Heart left ventricle (tissue), 16 donors: Measurements from ENCODE around the gene PPP2R3A. TPM values are rescaled to one million over a fixed set of nuclear protein-coding genes. Genes with fewer than 3 reads are reported as not detected.

Experiments
- ATAC-seq, 4 donors: fragments of 200-7000 bp; cut with Tn5 transposase; one replicate each; pipeline ENCODE4 v1.9.1; 2020 to 2022; ENCODE audit warnings: moderate library complexity in 4 of 4, mild to moderate bottlenecking in 3 of 4, moderate number of reproducible peaks in 1 of 4
- DNase-seq, 5 donors: peaks; one replicate each; pipeline ENCODE4 v3.0.0-alpha.2; 2020
- H3K27ac ChIP-seq, 12 donors: fragments of 200-600 bp; sonication (generic) in 4 of 12; one replicate each; pipeline versions ENCODE4 v1.5.0 to v1.8.0; 2016 to 2022; ENCODE audit warnings: mild to moderate bottlenecking in 2 of 12
- H3K27me3 ChIP-seq, 9 donors: fragments of 200-600 bp; sonication (generic) in 2 of 9; one replicate each; pipeline versions ENCODE4 v1.5.1 to v1.8.0; 2016 to 2022; ENCODE audit warnings: mild to moderate bottlenecking in 3 of 9
- H3K36me3 ChIP-seq, 9 donors: fragments of 200-600 bp; sonication (generic) in 2 of 9; one replicate each; pipeline versions ENCODE4 v1.5.0 to v1.8.0; 2018 to 2022; ENCODE audit warnings: mild to moderate bottlenecking in 2 of 9
- H3K4me1 ChIP-seq, 12 donors: fragments of 200-600 bp; sonication (generic) in 4 of 12; one replicate each; pipeline versions ENCODE4 v1.5.0 to v1.8.0; 2016 to 2022; ENCODE audit warnings: mild to moderate bottlenecking in 3 of 12
- H3K4me3 ChIP-seq, 12 donors: fragments of 200-600 bp; sonication (generic) in 4 of 12; one replicate each; pipeline versions ENCODE4 v1.5.0 to v1.8.0; 2017 to 2022; ENCODE audit warnings: mild to moderate bottlenecking in 9 of 12, moderate library complexity in 4 of 12
- H3K9me3 ChIP-seq, 12 donors: fragments of 200-600 bp; sonication (generic) in 4 of 12; one replicate each; pipeline versions ENCODE4 v1.5.0 to v1.8.0; 2016 to 2022; ENCODE audit warnings: mild to moderate bottlenecking in 1 of 12
- POLR2A ChIP-seq, 2 donors: fragments of 450-650 bp; IDR thresholded peaks; one replicate each; pipeline ENCODE4 v1.6.1; 2017; ENCODE audit warnings: antibody characterized with exemption in 2 of 2, mild to moderate bottlenecking in 2 of 2, moderate library complexity in 2 of 2
- WGBS, 4 donors: extraction: QIAGEN DNeasy Blood & Tissue Kit in 2 of 4; methylation state at CpG; one replicate each; pipeline versions ENCODE4 v1.1.5 to v1.1.7; 2013 to 2018; 5-methylcytosine and 5-hydroxymethylcytosine counted together
- intact Hi-C, 10 donors: fragments of 100-400 bp; cut with DNase I; formaldehyde crosslinking; loops; one replicate each; pipeline versions ENCODE4 v1.11.1 to v1.14.2; 2022
- polyA plus RNA-seq, 2 donors: library from polyadenylated mRNA; stranded (reverse); fragments of 200-250 nt; gene quantifications; one replicate each; pipeline ENCODE4 v1.2.3, GENCODE V29; 2013
- total RNA-seq, 9 donors: library from RNA; depleted of rRNA in 2 of 9; stranded (reverse); fragments of >200 nt in 2 of 9; fragmentation: NEBNext Ultra II Directional in 3 of 9; extraction: Animal tissue kit (Norgen Biotek cat#: 25700) in 3 of 9; gene quantifications; one replicate each; pipeline versions ENCODE4 v1.1.0 to v1.2.4, GENCODE V29; 2016 to 2023
- TF ChIP-seq, protein P1 (sequence below), 12 donors: fragments of 200-600 bp; sonication (generic) in 4 of 12; IDR thresholded peaks; one replicate each; pipeline versions ENCODE4 v1.5.0 to v1.8.0; 2018 to 2022; ENCODE audit warnings: antibody characterized with exemption in 12 of 12, mild to moderate bottlenecking in 5 of 12
- donor health status: ischemic (EF 13 %, LVEDD 7.1; RV severe dilation, severe dysfunction).
- donor health status: healthy with polysubstance abuse.
- donor health status: DM: no; HTN: yes; CAD: no.
- donor health status: DM: no; HTN: no; CAD: no.
- donor health status: ischemic (EF 25% LVEDD 6.9; RV normal size, moderate dysfunction).
- donor health status: ischemic (EF 25% LVEDD 5.7; RV mildly dilated, moderate dysfunction).
- donor health status: healthy.
- donor health status: DM: yes; HTN: yes; CAD: no.
- donor health status: ischemic (EF 35%, LVEDD 5.7; RV mildly dilated, moderate dysfunction).
- donor health status: nonischemic (EF 11% LVEDD 7.7; RV severe dilation, severe dysfunction).
- donor health status: DM: yes; HTN: yes; CAD: no.
- donor health status: PGD.
- donor health status: ischemic (EF 29% LVEDD 5.4; RV normal size, mild dysfunction).
- donor health status: nonischemic (EF 23%, LVEDD 6.1; RV moderate dilation, normal function).

PPP2R3A gene
- total and polyA plus RNA-seq, 11 donors: 10.4 to 136 (median 92.4) TPM

DNA sequence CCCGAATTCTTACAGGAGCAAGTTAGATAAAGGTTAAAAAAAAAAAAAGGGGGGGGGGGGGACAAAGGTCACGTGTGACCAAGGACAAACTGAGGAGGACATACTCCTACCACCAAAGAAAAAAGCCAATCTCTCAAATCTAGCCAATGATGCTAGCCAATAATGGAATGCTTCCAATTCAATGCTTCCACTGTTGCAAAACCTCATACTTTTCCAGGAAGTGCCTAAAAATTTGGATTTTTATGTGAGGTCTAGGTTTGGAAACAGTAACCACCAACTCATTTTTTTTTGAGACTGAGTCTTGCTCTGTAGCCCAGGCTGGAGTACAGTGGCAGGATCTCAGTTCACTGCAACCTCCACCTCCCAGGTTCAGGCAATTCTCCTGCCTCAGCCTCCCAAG lies 219.2 kb downstream of the PPP2R3A start:
- H3K9me3 ChIP-seq: no peaks in the 10 kb centered on the region
- intact Hi-C loops: no loop called here
- TF ChIP-seq, protein P1, sequence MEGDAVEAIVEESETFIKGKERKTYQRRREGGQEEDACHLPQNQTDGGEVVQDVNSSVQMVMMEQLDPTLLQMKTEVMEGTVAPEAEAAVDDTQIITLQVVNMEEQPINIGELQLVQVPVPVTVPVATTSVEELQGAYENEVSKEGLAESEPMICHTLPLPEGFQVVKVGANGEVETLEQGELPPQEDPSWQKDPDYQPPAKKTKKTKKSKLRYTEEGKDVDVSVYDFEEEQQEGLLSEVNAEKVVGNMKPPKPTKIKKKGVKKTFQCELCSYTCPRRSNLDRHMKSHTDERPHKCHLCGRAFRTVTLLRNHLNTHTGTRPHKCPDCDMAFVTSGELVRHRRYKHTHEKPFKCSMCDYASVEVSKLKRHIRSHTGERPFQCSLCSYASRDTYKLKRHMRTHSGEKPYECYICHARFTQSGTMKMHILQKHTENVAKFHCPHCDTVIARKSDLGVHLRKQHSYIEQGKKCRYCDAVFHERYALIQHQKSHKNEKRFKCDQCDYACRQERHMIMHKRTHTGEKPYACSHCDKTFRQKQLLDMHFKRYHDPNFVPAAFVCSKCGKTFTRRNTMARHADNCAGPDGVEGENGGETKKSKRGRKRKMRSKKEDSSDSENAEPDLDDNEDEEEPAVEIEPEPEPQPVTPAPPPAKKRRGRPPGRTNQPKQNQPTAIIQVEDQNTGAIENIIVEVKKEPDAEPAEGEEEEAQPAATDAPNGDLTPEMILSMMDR (IDR thresholded peaks at IDR 0.05): no peak
- TF ChIP-seq POLR2A (IDR thresholded peaks at IDR 0.05): no peak
- ATAC-seq (peak in 1 of 4 donors; percentile 34), DNase-seq (no peak)
- H3K4me1 ChIP-seq: peaks cover 5 to 87% (median 53%) of the 10 kb centered on the region in 12 donors
- no peak overlapping the region for H3K27ac ChIP-seq
- no peaks in the 10 kb centered on the region for H3K27me3 ChIP-seq
- H3K4me3 ChIP-seq: no peak overlapping the region
- 50 to 74% (median 62%) methylated on average over 2 of the region's 2 CpGs for WGBS, 4 donors
- H3K36me3 ChIP-seq: no peaks in the 10 kb centered on the region

DNA sequence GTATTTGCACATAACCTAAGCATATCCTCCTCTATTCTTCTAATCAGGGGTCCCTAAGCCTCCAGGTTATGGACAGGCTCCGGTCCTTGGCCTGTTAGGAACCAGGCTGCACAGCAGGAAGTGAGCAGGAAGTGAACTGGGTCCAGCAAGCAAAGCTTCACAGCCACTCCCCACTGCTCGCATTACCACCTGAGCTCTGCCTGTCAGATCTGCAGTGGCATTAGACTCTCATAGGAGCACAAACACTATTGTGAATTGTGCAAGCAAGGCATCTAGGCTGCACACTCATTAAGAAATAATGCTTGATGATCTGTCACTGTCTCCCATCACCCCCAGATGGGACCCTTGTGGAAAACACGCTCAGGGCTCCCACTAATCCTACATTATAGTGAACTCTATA lies 220.8 kb downstream of the PPP2R3A start:
- Histone ChIP-seq H3K27me3 (no peaks in the 10 kb centered on the region), H3K9me3 (no peaks in the 10 kb centered on the region), H3K4me1 (peaks cover 5 to 92% (median 57%) of the 10 kb centered on the region in 12 donors), H3K4me3 (no peak overlapping the region), H3K36me3 (no peaks in the 10 kb centered on the region), H3K27ac (no peak overlapping the region)
- peak in 1 of 5 donors; percentile 37 for DNase-seq
- ATAC-seq: peak in 2 of 4 donors; percentile 28 to 55
- intact Hi-C loops: no loop called here
- 49 to 60% (median 54%) methylated on average over 3 of the region's 3 CpGs for WGBS, 4 donors
- TF ChIP-seq, protein P1 (IDR thresholded peaks at IDR 0.05): no peak
- no peak for TF ChIP-seq POLR2A (IDR thresholded peaks at IDR 0.05)

DNA sequence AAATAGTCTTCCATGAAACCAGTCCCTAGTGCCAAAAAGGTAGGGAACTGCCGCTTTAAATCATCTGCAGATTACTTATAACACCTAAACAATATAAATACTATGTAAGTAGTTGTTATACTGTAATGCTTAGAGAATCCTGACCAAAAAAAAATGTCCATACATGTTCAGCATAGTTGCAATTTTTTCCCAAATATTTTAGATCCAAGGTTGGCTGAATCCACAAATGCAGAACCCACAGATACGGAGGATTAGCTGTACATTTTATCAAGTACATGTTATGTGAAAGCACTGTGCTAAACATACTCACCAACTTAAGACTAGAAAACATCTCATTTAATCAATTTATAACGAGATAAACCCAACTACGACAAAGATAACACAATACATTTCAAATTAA lies 221.3 kb downstream of the PPP2R3A start:
- 52 to 62% (median 58%) methylated on average over 4 of the region's 4 CpGs for WGBS, 4 donors
- Histone ChIP-seq H3K4me1 (peaks cover 5 to 93% (median 60%) of the 10 kb centered on the region in 12 donors), H3K27me3 (no peaks in the 10 kb centered on the region), H3K27ac (no peak overlapping the region), H3K36me3 (no peaks in the 10 kb centered on the region), H3K9me3 (no peaks in the 10 kb centered on the region), H3K4me3 (no peak overlapping the region)
- ATAC-seq: no peak
- DNase-seq: no peak
- TF ChIP-seq POLR2A (IDR thresholded peaks at IDR 0.05): no peak
- TF ChIP-seq, protein P1 (IDR thresholded peaks at IDR 0.05): no peak
- intact Hi-C loops: no loop called here

DNA sequence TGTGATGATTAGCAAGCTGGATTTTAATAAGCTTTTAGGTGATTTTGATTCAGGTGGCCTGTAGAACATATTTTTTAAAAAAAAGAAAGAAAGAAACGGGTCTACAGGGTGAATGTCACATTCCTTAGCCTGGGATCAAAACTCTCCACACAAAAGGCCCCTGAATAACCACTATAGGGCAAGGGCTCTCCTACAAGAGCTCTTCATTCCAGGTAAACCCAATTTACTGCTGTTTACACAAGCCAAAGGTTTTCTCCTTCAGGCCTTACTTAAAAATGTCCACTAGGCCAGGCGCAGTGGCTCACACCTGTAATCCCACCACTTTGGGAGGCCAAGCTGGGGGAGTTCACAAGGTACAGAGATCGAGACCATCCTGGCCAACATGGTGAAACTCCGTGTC lies 222.3 kb downstream of the PPP2R3A start:
- intact Hi-C loops: no loop called here
- Histone ChIP-seq H3K36me3 (no peaks in the 10 kb centered on the region), H3K4me1 (peaks cover 5 to 94% (median 71%) of the 10 kb centered on the region in 12 donors), H3K4me3 (no peak overlapping the region), H3K27me3 (no peaks in the 10 kb centered on the region), H3K27ac (no peak overlapping the region), H3K9me3 (no peaks in the 10 kb centered on the region)
- DNase-seq: no peak
- no peak for TF ChIP-seq POLR2A (IDR thresholded peaks at IDR 0.05)
- TF ChIP-seq, protein P1 (IDR thresholded peaks at IDR 0.05): no peak
- ATAC-seq: no peak
- 69 to 82% (median 77%) methylated on average over 4 of the region's 4 CpGs for WGBS, 4 donors
